SK-N-MC (cell line): ENCODE data around the gene POU6F2.

Experiments used
- DNase-seq: peaks from one replicate; pipeline ENCODE4 v3.0.0-alpha.2; 2011; ENCODE audit warnings: low read depth, low spot score
- H3K27ac ChIP-seq: fragments of 200-600 bp; sonication (generic); 2 replicates; pipeline ENCODE4 v1.5.1; 2016; ENCODE audit warnings: mixed run types
- H3K36me3 ChIP-seq: fragments of 200-600 bp; sonication (generic); 2 replicates; pipeline ENCODE4 v1.6.1; 2017; ENCODE audit warnings: antibody characterized with exemption, low read length, mixed read lengths; ENCODE audit not compliant: insufficient read depth
- H3K4me3 ChIP-seq: fragments of 200-600 bp; sonication (generic); 2 replicates; pipeline ENCODE4 v1.5.1; 2016
- H3K9ac ChIP-seq: fragments of 200-600 bp; sonication (generic); 2 replicates; pipeline ENCODE4 v1.8.0; 2017; ENCODE audit warnings: mixed run types, mixed read lengths; ENCODE audit not compliant: insufficient read length
- H3K9me3 ChIP-seq: fragments of 200-600 bp; sonication (generic); 2 replicates; pipeline ENCODE4 v1.6.1; 2017; ENCODE audit warnings: low read depth, mild to moderate bottlenecking, antibody characterized with exemption, low read length, moderate library complexity, mixed read lengths
- EZH2 ChIP-seq: fragments of 200-600 bp; sonication (generic); IDR thresholded peaks from one replicate; pipeline ENCODE4 v1.6.1; 2017; ENCODE audit warnings: antibody characterized with exemption
- FOXP2 ChIP-seq: optimal IDR thresholded peaks from 2 replicates; pipeline ENCODE3; 2011; ENCODE audit warnings: mild to moderate bottlenecking, moderate library complexity; ENCODE audit not compliant: insufficient read depth; ENCODE audit errors: extremely low read length, control extremely low read depth
- POLR2AphosphoS5 ChIP-seq: IDR thresholded peaks from 2 replicates; pipeline ENCODE4 v1.6.1; 2012; ENCODE audit warnings: mild to moderate bottlenecking, low read depth, low read length, borderline replicate concordance

POU6F2 gene

GRCh38 chr7:39383136-39383535, 405.4 kb downstream of the POU6F2 start:
- no peaks in the 10 kb centered on the region for H3K9me3 ChIP-seq
- H3K27ac ChIP-seq: no peak overlapping the region
- DNase-seq: no peak
- no peak overlapping the region for H3K9ac ChIP-seq
- no peak for TF ChIP-seq EZH2
- no peak for TF ChIP-seq FOXP2
- TF ChIP-seq POLR2AphosphoS5: no peak
- H3K4me3 ChIP-seq: no peak overlapping the region
- H3K36me3 ChIP-seq: no peaks in the 10 kb centered on the region

GRCh38 chr7:39384386-39384785, 406.7 kb downstream of the POU6F2 start:
- no peak overlapping the region for H3K9ac ChIP-seq
- no peak overlapping the region for H3K4me3 ChIP-seq
- H3K36me3 ChIP-seq: no peaks in the 10 kb centered on the region
- no peak for DNase-seq
- H3K27ac ChIP-seq: no peak overlapping the region
- H3K9me3 ChIP-seq: no peaks in the 10 kb centered on the region
- TF ChIP-seq EZH2 (no peak), POLR2AphosphoS5 (no peak), FOXP2 (no peak)

- H3K9me3 ChIP-seq: no peaks in the 10 kb centered on the region
- no peak overlapping the region for H3K9ac ChIP-seq
- no peaks in the 10 kb centered on the region for H3K36me3 ChIP-seq
- no peak overlapping the region for H3K4me3 ChIP-seq
- no peak for TF ChIP-seq FOXP2
- TF ChIP-seq EZH2: no peak
- TF ChIP-seq POLR2AphosphoS5: no peak
- H3K27ac ChIP-seq: no peak overlapping the region
- no peak for DNase-seq
Observed at GRCh38 chr7:39386718-39387117, 409.0 kb downstream of the POU6F2 start.

- Histone ChIP-seq H3K27ac (no peak overlapping the region), H3K9ac (no peak overlapping the region), H3K9me3 (no peaks in the 10 kb centered on the region), H3K4me3 (no peak overlapping the region), H3K36me3 (no peaks in the 10 kb centered on the region)
- DNase-seq: no peak
- TF ChIP-seq FOXP2: no peak
- TF ChIP-seq POLR2AphosphoS5: no peak
- TF ChIP-seq EZH2: no peak
Observed at GRCh38 chr7:39392151-39392550, 414.4 kb downstream of the POU6F2 start.

GRCh38 chr7:39394105-39394680, 416.5 kb downstream of the POU6F2 start:
- H3K4me3 ChIP-seq: no peak overlapping the region
- H3K9ac ChIP-seq: no peak overlapping the region
- no peak overlapping the region for H3K27ac ChIP-seq
- H3K36me3 ChIP-seq: no peaks in the 10 kb centered on the region
- no peaks in the 10 kb centered on the region for H3K9me3 ChIP-seq
- TF ChIP-seq POLR2AphosphoS5 (no peak), EZH2 (no peak), FOXP2 (no peak)
- no peak for DNase-seq

- no peak overlapping the region for H3K4me3 ChIP-seq
- no peak for DNase-seq
- no peak overlapping the region for H3K27ac ChIP-seq
- H3K9me3 ChIP-seq: no peaks in the 10 kb centered on the region
- no peaks in the 10 kb centered on the region for H3K36me3 ChIP-seq
- no peak for TF ChIP-seq EZH2
- TF ChIP-seq POLR2AphosphoS5: no peak
- TF ChIP-seq FOXP2: no peak
- H3K9ac ChIP-seq: no peak overlapping the region
Observed at GRCh38 chr7:39399458-39399857, 421.7 kb downstream of the POU6F2 start.

- no peaks in the 10 kb centered on the region for H3K36me3 ChIP-seq
- no peak overlapping the region for H3K4me3 ChIP-seq
- DNase-seq: no peak
- no peaks in the 10 kb centered on the region for H3K9me3 ChIP-seq
- H3K27ac ChIP-seq: no peak overlapping the region
- no peak overlapping the region for H3K9ac ChIP-seq
- TF ChIP-seq POLR2AphosphoS5 (no peak), FOXP2 (no peak)
Observed at GRCh38 chr7:39399986-39400385, 422.3 kb downstream of the POU6F2 start.

GRCh38 chr7:39400836-39401235, 423.1 kb downstream of the POU6F2 start:
- no peak for TF ChIP-seq EZH2
- no peak for TF ChIP-seq POLR2AphosphoS5
- no peak for TF ChIP-seq FOXP2
- Histone ChIP-seq H3K36me3 (no peaks in the 10 kb centered on the region), H3K9me3 (no peaks in the 10 kb centered on the region), H3K4me3 (peak overlapping the region; percentile 52), H3K9ac (no peak overlapping the region), H3K27ac (no peak overlapping the region)
- no peak for DNase-seq

- no peak for TF ChIP-seq EZH2
- TF ChIP-seq FOXP2: no peak
- no peak for TF ChIP-seq POLR2AphosphoS5
- Histone ChIP-seq H3K9ac (no peak overlapping the region), H3K36me3 (no peaks in the 10 kb centered on the region), H3K27ac (no peak overlapping the region), H3K9me3 (no peaks in the 10 kb centered on the region), H3K4me3 (no peak overlapping the region)
- DNase-seq: no peak
Observed at GRCh38 chr7:39402034-39402433, 424.3 kb downstream of the POU6F2 start.
